ENCODE results near the gene ACBD4. TPM values are rescaled to one million over a fixed set of nuclear protein-coding genes. Genes with fewer than 3 reads are reported as not detected.

Gene ACBD4
- total and polyA plus RNA-seq, 4 donors = 4.4 to 51.4 (median 44.9) TPM

- H3K36me3 ChIP-seq (ENCODE audit: control insufficient read depth in 4 of 4, insufficient read depth in 3 of 4, low read depth in 1 of 4, low read length in 3 of 4) = peaks cover 19 to 77% (median 57%) of the 10 kb centered on the region in 4 donors
- no peak overlapping the region for H3K4me3 ChIP-seq (ENCODE audit: low read depth in 1 of 3, low read length in 3 of 3)
- no peak overlapping the region for H3K9ac ChIP-seq (ENCODE audit: low read depth in 1 of 2, low read length in 2 of 2)
- no peaks in the 10 kb centered on the region for H3K27me3 ChIP-seq (ENCODE audit: control insufficient read depth in 4 of 4, insufficient read depth in 4 of 4, low read length in 3 of 4)
- no peak overlapping the region for H3K27ac ChIP-seq (ENCODE audit: low read depth in 1 of 2, low read length in 2 of 2)
- peaks cover 0 to 7% (median 0%) of the 10 kb centered on the region in 4 donors for H3K4me1 ChIP-seq (ENCODE audit: control insufficient read depth in 4 of 4, insufficient read depth in 4 of 4, low read length in 3 of 4)
- TF ChIP-seq RXRA (IDR thresholded peaks at IDR 0.05) = no peak
- no peak for TF ChIP-seq EGR1 (IDR thresholded peaks at IDR 0.05; ENCODE audit: low read depth in 2 of 2)
- TF ChIP-seq ATF3 (IDR thresholded peaks at IDR 0.05) = no peak
- TF ChIP-seq YY1 (IDR thresholded peaks at IDR 0.05) = no peak
- TF ChIP-seq HNF4G (IDR thresholded peaks at IDR 0.05) = no peak
- no peak for TF ChIP-seq FOXA2 (IDR thresholded peaks at IDR 0.05)
- no peak for TF ChIP-seq SP1 (IDR thresholded peaks at IDR 0.05)
- TF ChIP-seq TAF1 (conservative IDR thresholded peaks at IDR 0.05) = no peak
- no peak for TF ChIP-seq MAX (IDR thresholded peaks at IDR 0.05)
- no peak for TF ChIP-seq NR2F2 (IDR thresholded peaks at IDR 0.05)
- TF ChIP-seq ZBTB33 (IDR thresholded peaks at IDR 0.05) = no peak
- TF ChIP-seq GABPA (IDR thresholded peaks at IDR 0.05 in 1 of 2, conservative IDR thresholded peaks at IDR 0.05 in 1 of 2) = no peak
- no peak for TF ChIP-seq FOXA1 (IDR thresholded peaks at IDR 0.05)
- TF ChIP-seq HNF4A (conservative IDR thresholded peaks at IDR 0.05) = no peak
- TF ChIP-seq JUND (IDR thresholded peaks at IDR 0.05) = no peak
- no peak for TF ChIP-seq RAD21 (IDR thresholded peaks at IDR 0.05)
- no peak for TF ChIP-seq REST (IDR thresholded peaks at IDR 0.05)
- TF ChIP-seq CTCF (IDR thresholded peaks at IDR 0.05; ENCODE audit: low read depth, low read length, missing input control) = no peak
- DNase-seq (ENCODE audit: low spot score) = no peak
- 88% methylated on average over 9 of the region's 9 CpGs for WGBS
- no peaks in the 10 kb centered on the region for H3K9me3 ChIP-seq (ENCODE audit: control insufficient read depth in 4 of 4, low read length in 3 of 4)
Measured at GRCh38 chr17:45103269-45103795, 32.2 kb upstream of the ACBD4 start.
